GM19238 (cell line): Measurements from ENCODE around the gene CTNNB1.
"Not testable (repeated sequence)": the region's sequence is repeated elsewhere in the genome, so short reads cannot be mapped to it uniquely, and the experiment has no call there.

ENCODE experiments used
- DNase-seq: peaks from one replicate; pipeline ENCODE4 v3.0.0; 2011; ENCODE audit warnings: low spot score; ENCODE audit not compliant: insufficient read length

Gene CTNNB1

DNA sequence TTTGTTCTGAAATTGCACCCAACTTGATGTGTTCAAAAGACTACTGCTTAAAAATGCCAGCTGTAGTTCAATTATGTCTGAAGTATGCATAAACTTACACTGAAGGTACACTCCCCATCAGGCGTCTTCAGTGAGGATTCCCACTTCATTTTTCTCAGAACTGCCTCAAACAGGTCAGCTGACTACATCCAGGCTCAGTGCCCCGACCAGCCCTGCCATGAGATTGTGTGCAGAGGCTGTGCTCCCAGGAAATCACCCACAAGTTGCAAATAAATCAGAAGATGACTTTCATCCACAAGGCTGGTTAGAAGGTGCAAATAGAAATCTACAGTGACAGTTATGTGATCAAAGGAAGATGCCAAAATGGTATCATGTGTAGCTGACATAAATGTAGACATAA, 51.5 kb downstream of the CTNNB1 start:
- DNase-seq, result no peak

DNA sequence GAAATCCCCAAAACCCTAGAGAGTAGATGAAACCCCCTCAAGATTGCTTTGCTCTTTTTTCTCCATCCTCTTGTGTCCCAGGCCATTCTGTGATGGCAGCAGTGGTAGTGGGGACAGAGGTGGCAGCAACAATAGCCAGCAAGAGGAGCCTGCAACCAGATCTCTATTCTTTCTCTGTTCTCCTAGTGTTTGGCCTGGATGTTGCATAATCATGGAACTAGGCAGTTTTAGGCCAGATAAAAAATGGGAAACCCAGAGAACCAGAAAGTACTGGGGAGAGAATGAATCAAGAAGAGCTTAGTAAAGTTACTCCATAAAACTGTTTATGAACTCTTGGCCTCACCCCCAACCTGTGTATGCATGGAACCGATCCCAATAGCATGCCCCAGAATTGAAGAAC, 52.3 kb downstream of the CTNNB1 start:
- DNase-seq, result no peak

DNA sequence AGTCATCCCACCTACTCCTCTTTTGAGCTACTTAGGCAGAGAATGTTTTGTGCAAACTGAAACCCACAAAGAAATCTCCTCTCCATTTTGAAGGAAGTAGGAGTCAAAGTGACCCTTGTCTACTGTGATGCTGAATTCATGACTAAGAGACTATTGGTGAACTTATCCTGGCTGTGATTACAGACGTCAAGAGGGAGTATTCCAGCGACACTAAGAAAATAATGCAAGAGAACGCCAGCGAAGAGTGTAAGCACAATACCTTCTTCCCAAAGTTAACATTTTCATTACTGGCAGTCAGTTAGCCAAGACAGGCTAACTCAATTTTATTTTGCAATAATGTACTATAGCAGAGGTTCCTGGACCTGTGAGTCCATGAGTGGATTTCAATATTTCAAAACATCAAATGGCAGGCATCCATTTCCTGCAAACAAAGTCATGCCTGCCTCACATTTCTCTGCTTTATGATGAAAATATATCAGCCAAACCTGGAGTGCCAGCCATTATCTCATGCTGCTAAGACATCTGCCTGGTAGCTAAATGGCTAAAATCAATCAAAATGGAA, 59.0 kb downstream of the CTNNB1 start:
- DNase-seq, result no peak

DNA sequence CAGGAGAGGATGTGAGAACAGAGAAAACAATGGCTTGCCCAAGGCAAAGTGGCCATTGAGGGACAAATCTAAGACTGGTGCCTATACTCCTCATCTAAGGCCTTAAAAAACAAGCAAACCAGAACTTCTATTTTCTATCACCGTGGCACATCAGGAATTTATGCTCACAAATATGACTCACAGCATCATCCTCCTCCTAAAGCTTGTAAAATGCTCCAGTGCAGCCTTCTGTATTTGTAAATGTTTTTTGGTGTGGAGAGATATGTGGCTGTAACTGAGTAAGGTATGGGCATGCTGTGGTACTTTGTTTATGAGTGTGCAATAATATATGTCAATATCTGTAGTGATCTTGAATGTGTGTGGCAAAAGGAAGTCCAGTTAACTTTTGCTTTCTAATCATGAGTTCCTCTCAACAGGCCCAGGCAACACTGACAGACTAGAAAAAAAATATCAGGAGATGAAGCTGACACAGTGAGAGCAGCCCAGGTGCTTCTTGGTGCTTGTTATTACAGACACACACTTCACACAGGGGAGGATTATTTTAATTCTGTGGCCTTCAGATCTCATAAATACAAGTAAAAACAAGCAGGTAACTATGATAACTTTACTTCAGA, 60.3 kb downstream of the CTNNB1 start:
- no peak for DNase-seq

DNA sequence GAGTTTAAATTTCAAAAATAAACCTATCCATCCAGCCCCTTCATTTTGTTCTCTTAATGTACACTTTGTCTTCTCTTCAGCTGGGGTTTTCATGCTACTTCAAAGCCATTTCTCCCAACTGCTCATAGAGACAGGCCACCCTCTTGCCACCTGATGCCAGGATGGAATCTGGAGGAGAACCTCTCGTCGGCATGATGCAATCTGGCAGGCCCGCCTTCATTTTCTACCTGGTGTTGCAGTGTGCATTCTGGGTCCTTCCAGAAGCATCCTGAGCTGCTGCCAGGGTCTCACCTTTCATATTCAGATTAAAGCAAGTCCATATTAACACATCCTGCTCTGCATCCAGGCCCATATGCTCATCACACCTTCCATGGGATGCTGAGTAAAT, 60.8 kb downstream of the CTNNB1 start:
- DNase-seq, result no peak

DNA sequence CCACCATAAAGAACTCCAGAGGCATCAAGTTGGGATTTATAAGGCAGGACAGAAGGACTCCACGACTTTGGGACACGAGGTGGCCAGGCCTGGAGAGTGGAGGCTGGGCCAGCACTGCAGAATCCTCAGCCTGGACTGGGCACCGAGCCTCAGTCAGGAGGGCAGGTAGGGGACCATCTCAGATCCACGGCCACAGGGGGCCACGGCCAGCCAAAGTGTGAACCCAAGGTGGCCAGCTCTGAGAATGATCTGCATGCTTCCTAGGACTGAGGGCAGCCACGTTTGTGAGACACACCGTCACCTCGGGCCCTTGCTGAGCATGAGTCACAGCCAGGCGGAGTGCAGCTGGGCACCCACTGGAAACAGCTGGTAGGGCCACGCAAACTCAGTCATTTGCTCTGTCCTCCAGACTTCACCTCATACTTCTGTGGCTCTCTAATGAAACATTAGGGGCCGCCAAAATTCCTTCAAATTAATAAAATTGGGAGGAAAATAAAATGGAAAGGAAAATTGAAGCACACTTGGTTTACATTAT, 65.8 kb downstream of the CTNNB1 start:
- DNase-seq, result no peak

DNA sequence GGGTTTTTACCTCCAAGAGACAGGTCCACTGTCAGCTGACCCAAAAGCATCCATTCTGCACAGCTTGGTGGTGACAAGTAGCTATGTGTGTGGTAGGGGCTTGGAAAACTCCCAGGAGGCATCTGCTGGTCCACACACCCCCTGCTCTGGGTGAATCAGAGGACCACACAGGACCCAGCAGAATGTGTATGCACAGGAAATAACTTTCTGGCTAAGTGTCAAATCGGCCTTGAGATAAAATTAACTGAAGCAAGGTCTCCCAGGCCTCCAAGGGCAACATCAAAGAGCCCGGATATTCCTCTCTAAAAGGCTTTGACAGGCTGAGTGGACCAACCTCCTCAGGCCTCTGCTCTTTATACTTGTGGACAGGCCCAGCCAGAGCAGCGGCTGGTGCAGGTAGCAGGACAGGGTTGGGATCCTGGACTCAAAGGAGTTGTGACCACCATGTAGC, 66.5 kb downstream of the CTNNB1 start:
- no peak for DNase-seq

DNA sequence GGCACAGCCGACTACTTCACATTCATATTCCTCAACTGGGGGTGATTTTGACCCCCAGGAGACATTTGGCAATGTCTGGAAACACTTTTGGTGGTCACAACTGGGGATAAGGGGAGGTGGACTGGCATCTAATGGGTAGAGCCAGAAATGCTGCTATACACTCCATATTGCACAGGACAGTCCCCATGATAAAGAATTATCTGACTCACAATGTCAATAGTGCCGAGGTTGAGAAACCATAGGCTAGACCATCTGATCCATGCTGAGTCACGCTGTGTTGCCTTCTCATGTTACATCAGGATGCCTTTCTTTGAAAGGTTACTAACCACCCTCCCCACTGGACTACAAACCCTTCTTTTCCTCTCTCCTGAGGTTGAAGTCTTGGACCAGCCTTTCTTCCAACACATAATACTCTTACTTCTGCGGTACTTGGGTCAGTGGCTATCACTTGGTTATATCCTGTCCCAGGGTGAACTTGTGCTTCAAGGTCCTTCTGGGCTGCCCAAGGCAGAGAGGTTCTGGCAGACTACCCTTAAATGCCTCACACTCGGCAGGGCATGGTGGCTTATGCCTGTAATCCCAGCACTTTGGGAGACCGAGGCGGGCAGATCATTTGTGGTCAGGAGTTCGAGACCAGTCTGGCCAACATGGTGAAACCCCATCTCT, 68.8 kb downstream of the CTNNB1 start:
- no peak for DNase-seq

DNA sequence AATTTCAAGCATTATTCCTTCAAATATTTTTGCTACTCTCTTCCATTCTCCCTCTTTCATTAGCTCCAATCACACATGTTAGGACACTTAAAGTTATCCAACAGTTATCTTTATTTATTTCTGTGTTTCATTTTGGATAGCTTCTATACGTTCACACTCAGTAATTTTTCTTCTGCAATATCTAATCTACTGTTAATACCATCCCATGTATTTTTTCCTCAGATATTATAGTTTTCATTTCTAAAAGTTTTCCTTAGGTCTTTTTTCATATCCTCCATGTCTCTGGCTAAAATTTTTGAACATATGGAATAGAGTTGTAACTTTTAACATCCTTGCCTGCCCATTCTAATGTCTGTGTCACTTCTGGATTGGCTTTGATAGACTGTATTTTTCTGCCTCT, 73.4 kb downstream of the CTNNB1 start:
- no peak for DNase-seq

DNA sequence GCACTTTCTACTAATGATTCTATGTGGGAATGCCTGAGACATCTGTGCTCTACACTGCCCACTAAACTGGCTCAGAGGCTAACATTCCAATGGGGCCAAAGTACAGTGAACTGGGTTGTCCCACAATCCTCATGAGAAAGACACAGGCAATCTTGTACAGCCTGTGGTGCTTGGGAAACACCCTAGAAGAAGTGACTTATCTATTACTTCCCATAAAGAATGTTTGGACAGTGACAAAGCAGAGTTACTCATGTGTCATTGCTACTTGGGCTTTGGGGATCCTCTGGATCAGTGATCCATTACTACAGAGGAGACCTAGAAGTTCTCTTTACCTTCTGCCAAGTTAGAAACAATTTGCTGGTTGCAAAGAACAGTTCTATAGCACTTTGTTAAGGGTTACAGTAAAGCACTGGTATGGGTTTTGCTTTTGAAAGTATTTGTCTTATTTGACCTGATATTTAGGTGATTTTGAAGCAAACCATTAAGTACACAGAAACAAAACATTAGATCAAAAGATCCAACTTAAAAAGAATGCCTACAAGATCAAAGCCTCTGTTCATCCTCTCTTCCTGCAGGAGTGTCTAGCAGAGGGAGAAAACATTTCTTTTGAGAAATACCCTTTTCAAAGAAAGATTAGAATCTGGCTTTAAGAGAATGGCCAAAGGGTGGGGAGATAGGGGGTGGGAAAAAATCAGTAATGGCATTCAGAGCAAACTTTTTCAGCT, 75.8 kb downstream of the CTNNB1 start:
- no peak for DNase-seq

DNA sequence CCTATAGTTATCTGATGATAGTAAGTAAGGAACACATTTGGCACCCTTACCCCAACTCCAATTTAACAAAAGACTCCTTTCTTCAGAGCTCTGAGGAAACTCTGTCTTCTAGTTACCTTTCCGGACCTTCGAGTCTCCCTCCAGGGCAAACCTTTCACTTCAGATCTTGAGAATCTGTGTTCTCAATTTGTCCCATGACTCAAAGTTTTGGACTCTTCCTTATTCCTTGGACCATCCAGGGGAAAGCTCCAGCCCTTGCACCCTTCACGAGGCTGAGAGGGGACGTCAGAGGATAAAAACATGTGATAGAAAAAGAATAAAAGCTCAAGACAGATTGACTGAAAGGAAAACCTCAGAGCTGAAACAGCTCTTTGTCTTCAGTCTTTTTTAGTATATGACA, 76.9 kb downstream of the CTNNB1 start:
- no peak for DNase-seq

DNA sequence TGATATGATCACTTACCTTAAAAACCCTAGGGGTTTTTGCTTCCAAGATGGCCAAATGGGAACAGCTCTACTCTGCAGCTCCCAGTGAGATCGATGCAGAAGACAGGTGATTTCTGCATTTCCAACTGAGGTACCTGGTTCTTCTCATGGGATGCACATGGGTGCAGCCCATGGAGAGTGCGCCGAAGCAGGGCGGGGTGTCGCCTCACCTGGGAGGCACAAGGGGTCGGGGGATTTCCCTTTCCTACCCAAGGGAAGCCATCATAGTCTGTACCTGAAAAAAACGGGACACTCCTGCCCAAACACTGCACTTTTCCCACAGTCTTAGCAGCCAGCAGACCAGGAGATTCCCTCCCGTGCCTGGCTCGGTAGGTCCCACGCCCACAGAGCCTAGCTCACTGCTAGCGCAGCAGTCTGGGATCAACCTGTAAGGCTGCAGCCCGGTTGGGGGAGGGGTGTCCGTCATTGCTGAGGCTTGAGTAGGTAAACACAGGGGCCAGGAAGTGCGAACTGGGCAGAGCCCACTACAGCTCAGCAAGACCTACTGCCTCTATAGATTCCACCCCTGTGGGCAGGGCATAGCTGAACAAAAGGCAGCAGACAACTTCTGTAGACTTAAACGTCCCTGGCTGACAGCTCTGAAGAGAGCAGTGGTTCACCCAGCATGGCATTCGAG, 78.6 kb downstream of the CTNNB1 start:
- DNase-seq, result no peak

DNA sequence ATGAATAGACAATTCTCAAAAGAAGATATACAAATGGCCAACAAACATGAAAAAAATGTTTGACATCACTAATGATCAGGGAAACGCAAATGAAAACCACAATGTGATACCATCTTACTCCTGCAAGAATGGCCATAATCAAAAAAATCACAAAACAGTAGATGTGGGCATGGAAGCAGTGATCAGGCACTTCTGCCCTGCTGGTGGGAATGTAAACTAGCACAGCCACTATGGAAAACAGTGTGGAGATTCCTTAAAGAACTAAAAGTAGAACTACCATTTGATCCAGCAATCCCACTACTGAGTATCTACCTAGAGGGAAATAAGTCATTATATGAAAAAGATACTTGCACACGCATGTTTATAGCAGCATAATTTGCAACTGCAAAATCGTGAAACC, 85.6 kb downstream of the CTNNB1 start:
- not testable (repeated sequence) for DNase-seq

DNA sequence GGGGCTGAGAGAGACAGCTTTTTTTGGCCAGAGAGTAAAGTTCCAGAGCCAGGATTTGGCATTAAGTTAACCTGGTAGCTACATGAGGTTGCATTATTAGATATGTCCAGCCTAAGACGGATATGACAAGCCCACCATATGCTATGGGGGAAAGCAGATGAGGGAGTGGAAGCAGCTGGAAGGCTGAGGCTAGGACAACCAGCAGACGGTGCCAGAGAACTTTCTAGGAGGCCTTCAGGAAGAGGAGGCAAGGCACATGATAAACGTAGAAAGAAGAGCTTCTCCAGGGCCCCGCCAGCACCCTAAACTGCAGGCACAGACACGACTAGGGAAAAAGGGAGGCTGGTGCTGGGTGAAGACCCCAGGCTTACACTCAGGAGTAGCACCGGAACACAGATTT, 87.0 kb downstream of the CTNNB1 start:
- DNase-seq, result no peak

DNA sequence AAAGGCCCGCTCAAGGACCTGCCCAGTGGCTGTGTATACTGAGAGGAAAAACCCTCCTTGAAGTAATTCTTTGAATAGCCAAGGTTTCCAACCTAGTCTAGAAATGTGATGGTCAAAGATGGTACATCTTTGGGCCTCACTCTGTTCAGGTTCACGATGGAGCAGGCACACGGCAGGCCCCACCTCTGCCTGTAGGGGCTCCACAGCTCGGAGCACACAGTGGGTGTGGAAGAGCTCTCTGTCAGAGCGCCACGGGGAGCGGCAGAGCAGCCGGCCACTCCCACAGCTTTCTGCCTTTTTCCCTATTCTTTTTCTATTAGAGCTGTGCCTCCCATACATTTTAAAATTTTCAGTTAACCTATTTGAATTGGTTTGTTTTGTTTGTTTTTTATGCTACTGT, 89.5 kb downstream of the CTNNB1 start:
- no peak for DNase-seq
